Loucy (cell line): ENCODE results near the gene NBPF20.
"Not testable (repeated sequence)": the region's sequence is repeated elsewhere in the genome, so short reads cannot be mapped to it uniquely, and the experiment has no call there.

Experiments used
- CTCF ChIP-seq: fragments of 200-600 bp; sonication (generic); conservative IDR thresholded peaks from 2 replicates; pipeline ENCODE4 v1.5.1; 2014; ENCODE audit warnings: mild to moderate bottlenecking, antibody characterized with exemption, low read length
- EZH2phosphoT487 ChIP-seq: fragments of 200-600 bp; IDR thresholded peaks from 2 replicates; pipeline ENCODE4 v1.6.1; 2018; ENCODE audit warnings: antibody characterized with exemption, mild to moderate bottlenecking, moderate library complexity, borderline replicate concordance

- not testable (repeated sequence) for TF ChIP-seq CTCF, EZH2phosphoT487
Measured at GRCh38 chr1:145415149-145415548, 10.3 kb downstream of the NBPF20 start.
